Activated naive CD8-positive, alpha-beta T cell treated with anti-CD3 and anti-CD28 coated beads, Interleukin-2, amount 50 U/mL, for 24 hours (primary cell): ENCODE results near the gene TINAGL1.

Experiments
- ATAC-seq: fragments of 150-1000 bp; cut with Tn5 transposase; one replicate; pipeline ENCODE4 v1.10.0; 2021
- DNase-seq: peaks from one replicate; pipeline ENCODE4 v3.0.0; 2021
- H3K27ac Mint-ChIP-seq: one replicate; pipeline ENCODE4 v1.8.0; 2021; ENCODE audit warnings: mild to moderate bottlenecking, mixed read lengths
- H3K27me3 Mint-ChIP-seq: one replicate; pipeline ENCODE4 v1.8.0; 2021; ENCODE audit warnings: mixed read lengths
- H3K36me3 Mint-ChIP-seq: one replicate; pipeline ENCODE4 v1.8.0; 2021; ENCODE audit warnings: low read depth, mixed read lengths
- H3K4me1 Mint-ChIP-seq: one replicate; pipeline ENCODE4 v1.8.0; 2021; ENCODE audit warnings: mixed read lengths
- H3K4me3 Mint-ChIP-seq: one replicate; pipeline ENCODE4 v1.8.0; 2021; ENCODE audit warnings: mild to moderate bottlenecking, moderate library complexity, mixed read lengths
- H3K9me3 Mint-ChIP-seq: one replicate; pipeline ENCODE4 v1.8.0; 2021; ENCODE audit warnings: mixed read lengths

The TINAGL1 gene

DNA sequence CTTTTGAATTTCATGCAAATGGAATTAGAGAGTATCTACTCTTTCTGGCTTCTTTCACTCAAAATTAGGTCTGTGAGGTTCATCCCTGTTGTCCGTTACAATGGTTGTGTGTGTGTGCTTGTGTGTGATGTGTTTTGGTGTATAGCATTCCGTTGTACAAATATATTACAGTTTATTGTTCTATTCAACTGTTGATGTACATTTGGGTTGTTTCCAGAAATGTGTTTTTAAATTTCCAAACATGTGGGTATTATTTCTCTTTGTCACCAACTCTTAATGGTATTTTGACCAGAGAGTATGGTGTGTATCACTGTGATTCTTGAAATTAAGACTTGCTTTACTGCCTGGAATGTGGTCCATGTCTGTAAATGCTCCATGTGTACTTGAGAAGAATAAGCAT, 24.3 kb downstream of the TINAGL1 start:
- H3K4me1 Mint-ChIP-seq = peaks cover 3% of the 10 kb centered on the region
- no peaks in the 10 kb centered on the region for H3K36me3 Mint-ChIP-seq
- H3K27me3 Mint-ChIP-seq = peaks cover 10% of the 10 kb centered on the region
- no peaks in the 10 kb centered on the region for H3K9me3 Mint-ChIP-seq
- no peak overlapping the region for H3K4me3 Mint-ChIP-seq
- no peak for DNase-seq
- H3K27ac Mint-ChIP-seq = no peak overlapping the region
- ATAC-seq = no peak

DNA sequence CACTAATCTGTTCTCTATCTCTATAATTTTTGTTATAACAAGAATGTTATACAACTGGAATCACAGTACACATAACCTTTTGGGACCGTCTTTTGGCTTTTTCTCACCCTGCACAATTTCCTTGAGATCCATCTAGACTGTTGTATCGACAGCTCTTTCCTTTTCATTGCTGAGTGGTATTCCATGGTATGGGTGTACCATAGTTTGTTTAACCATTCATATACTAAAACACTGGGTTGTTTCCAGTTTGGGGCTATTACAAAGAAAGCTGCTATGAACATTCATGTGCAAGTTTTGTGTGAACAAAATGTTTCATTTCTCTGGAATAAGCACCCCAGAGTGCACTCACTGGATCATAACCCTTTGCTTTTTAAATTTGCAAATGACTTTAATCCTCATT, 25.8 kb downstream of the TINAGL1 start:
- H3K4me1 Mint-ChIP-seq = peaks cover 13% of the 10 kb centered on the region
- DNase-seq = no peak
- H3K27me3 Mint-ChIP-seq = peaks cover 8% of the 10 kb centered on the region

DNA sequence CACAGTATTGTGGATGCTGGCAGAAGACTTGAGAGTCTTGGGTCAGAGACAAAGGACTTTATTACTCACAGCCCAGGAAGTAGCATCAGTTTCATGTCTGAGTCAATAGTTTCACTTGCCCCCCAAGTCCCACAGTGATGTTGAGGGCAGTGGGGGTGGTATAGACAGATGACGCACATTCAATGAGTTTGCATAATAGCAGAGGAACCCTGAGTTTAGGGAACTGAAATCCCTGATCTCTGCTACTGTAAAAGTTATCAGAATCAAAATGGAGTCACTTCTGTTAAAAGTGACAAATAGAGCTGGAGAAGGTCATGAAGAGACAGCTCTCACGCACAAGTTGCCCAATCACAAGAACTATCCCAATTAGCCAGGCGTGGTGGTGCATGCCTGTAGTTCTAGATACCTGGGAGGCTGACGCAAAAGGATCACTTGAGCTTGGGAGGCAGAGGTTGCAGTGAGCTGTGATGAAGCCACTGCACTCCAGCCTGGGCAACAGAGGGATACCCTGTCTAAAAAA, 29.7 kb downstream of the TINAGL1 start:
- H3K36me3 Mint-ChIP-seq = no peaks in the 10 kb centered on the region
- peaks cover 13% of the 10 kb centered on the region for H3K4me1 Mint-ChIP-seq
- no peak overlapping the region for H3K4me3 Mint-ChIP-seq
- peaks cover 11% of the 10 kb centered on the region for H3K27me3 Mint-ChIP-seq
- H3K27ac Mint-ChIP-seq = peak overlapping the region; percentile 68
- ATAC-seq (peak; percentile 100), DNase-seq (peak; percentile 45)
- H3K9me3 Mint-ChIP-seq = no peaks in the 10 kb centered on the region

More for the DNA sequence above, 25.8 kb downstream of the TINAGL1 start:
- H3K36me3 Mint-ChIP-seq = no peaks in the 10 kb centered on the region
- ATAC-seq = no peak
- no peak overlapping the region for H3K27ac Mint-ChIP-seq
- H3K4me3 Mint-ChIP-seq = no peak overlapping the region
- H3K9me3 Mint-ChIP-seq = no peaks in the 10 kb centered on the region

DNA sequence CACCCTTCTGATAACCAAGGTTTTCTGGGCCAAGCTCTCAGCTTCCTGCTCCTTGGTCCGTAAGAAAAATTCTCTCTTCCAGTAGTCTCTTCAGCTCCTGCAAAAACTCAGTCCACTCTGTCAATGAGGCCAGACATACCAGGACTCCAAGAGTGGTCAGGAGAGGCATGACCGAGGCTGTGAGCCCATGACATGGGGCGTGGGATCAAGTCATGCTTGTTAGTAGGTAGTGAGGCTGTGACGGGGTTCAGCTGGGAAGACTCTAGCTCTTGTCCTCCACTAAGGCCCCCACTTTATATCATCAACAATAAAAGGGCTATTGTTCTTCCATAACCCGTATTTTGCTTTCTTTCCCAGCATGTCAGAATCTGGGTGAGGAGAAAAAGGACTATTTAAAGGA, 31.0 kb downstream of the TINAGL1 start:
- Mint-ChIP-seq H3K9me3 (no peaks in the 10 kb centered on the region), H3K4me3 (no peak overlapping the region), H3K36me3 (no peaks in the 10 kb centered on the region), H3K27ac (no peak overlapping the region), H3K27me3 (peaks cover 11% of the 10 kb centered on the region), H3K4me1 (peaks cover 17% of the 10 kb centered on the region)
- no peak for DNase-seq
- no peak for ATAC-seq

DNA sequence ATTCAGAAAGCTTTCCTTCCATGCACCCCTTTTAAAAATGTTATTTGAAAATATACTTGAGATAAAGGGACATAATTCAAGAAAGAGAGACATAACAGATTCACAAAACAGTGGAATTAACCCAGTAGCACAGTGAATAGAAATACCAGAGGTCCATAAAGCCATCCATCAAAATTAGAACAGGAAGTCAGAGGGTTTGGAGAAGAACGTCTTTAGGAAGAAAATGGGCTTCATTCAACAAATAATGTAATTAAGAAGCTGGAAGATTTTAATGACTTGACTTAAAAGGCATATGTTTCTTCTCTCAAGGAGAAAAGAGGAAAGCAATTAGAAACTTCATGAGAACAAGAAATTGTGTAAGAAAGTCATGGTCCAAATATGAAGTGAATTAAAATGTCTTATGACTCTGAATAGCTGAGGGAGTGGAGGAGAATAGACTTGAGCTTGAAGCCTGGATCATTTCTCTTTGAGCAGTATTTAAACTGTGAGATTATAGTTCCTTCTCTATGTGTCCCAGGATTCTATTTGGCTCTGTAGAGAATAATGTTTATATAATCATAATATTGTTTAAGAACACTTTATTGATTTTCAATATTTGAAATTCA, 33.3 kb downstream of the TINAGL1 start:
- Mint-ChIP-seq H3K27ac (no peak overlapping the region), H3K36me3 (no peaks in the 10 kb centered on the region), H3K4me1 (peaks cover 17% of the 10 kb centered on the region), H3K4me3 (no peak overlapping the region), H3K27me3 (peaks cover 8% of the 10 kb centered on the region), H3K9me3 (no peaks in the 10 kb centered on the region)
- no peak for ATAC-seq
- DNase-seq = no peak

DNA sequence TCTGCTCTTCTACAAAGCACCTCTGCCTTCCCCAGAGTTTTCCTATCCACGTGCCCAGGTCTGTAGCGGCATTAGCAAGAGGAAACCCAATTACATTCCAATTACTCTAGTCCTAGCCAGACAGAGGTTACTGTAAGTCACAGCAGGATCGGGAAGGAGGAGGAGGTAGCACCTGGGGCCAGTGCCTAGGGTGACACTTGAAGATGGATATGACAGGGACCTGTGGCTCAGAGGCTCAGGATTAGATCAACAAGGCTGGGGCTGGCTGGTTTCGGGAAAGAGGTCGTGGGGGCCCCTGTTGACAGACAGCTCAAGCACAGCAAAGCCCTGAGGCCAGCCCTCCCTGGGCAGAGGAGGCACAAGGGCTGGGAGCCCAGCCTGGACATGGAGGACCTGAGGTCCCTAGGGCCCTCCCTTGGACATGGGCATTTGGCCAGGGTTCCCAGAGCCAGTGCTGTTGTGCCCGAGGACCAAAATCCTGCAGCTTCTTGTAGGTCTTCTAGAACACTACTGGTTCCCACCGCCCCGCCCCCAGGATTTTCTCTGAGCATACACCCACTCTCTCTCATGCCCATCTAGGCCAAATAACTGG, 38.2 kb downstream of the TINAGL1 start:
- Mint-ChIP-seq H3K27ac (no peak overlapping the region), H3K4me1 (peaks cover 6% of the 10 kb centered on the region), H3K4me3 (no peak overlapping the region), H3K27me3 (peaks cover 29% of the 10 kb centered on the region), H3K9me3 (no peaks in the 10 kb centered on the region), H3K36me3 (no peaks in the 10 kb centered on the region)
- ATAC-seq (no peak), DNase-seq (no peak)

DNA sequence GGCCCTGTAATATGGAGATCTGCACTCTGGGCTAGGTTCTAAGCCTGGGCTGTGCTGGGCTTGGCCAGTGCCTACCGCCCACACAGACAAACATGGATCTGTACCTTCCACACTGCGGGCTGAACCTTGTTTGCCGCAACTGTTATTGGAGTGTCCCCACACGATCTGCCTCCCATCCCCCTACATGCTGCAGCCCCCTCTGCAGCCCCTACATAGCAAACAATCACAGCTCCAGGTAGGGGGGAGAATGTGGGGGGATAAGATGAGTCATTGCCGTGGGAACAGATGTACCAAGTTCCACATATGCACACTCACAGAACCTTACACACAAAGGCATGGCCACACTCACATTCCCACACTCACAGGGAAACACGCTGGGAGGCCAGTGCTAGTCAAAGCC, 39.1 kb downstream of the TINAGL1 start:
- peaks cover 28% of the 10 kb centered on the region for H3K27me3 Mint-ChIP-seq
- no peak for ATAC-seq
- no peak overlapping the region for H3K27ac Mint-ChIP-seq
- H3K4me3 Mint-ChIP-seq = no peak overlapping the region
- H3K36me3 Mint-ChIP-seq = no peaks in the 10 kb centered on the region
- H3K9me3 Mint-ChIP-seq = no peaks in the 10 kb centered on the region
- DNase-seq = no peak
- peaks cover 6% of the 10 kb centered on the region for H3K4me1 Mint-ChIP-seq

DNA sequence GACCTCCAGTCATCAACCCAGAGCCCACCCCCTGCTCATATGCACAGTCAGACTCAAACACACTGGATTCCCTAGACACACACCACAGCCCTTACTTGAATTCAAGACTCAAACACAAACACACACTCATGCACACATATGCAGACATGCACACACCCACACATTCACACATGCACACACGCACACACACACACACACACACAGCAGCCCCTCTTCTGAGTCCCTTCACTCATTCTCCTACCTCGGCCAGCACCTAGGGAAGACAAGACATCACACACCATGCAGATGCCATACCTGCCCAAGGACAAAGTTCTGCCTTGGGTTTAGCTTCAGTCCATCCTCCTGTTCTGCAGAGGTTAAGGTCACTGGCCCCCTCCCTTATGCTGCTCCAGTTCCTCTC, 39.6 kb downstream of the TINAGL1 start:
- H3K9me3 Mint-ChIP-seq = no peaks in the 10 kb centered on the region
- DNase-seq (no peak), ATAC-seq (no peak)
- no peak overlapping the region for H3K4me3 Mint-ChIP-seq
- peaks cover 25% of the 10 kb centered on the region for H3K27me3 Mint-ChIP-seq
- no peak overlapping the region for H3K27ac Mint-ChIP-seq
- H3K36me3 Mint-ChIP-seq = no peaks in the 10 kb centered on the region
- peaks cover 6% of the 10 kb centered on the region for H3K4me1 Mint-ChIP-seq

DNA sequence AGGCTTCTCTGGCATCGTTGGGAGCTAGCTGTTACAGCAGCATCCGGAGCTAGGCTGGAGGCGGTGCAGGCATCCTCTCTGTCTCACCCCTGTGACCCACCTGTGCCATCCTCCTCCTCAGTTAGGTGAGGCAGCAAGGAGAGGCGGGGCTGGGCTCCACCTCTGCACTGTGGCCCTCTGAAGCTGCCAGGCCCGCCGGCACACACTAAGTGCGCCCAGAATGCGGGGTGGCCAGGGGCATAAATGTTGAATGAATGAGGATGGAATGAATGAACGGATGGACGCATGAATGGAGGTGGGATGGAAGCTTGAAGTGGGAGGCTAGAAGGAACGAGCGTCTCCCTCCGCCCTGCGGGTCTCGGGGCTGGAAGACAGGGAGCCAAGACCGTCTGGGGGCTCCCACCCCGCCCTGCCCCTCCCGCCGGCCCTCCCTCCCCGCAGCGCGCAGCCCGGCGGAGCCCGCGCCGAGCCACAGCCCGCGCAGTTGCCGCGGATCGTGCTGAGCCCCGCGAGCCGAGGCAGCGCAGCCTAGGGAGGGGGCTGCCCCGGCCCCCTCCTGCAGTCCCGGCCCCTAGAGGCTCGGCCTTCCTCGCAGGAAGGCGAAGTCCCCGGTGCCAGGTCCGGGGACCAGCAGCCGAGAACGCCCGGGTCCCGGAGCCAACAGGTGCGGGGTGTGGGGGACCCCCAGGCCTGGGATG, 41.1 kb downstream of the TINAGL1 start, which contains the start of gene HCRTR1:
TSS of gene HCRTR1 (plus strand) at position 472 of the 698 bp plus-strand sequence. CDS start 1,504 bp downstream, outside the sequence.
- DNase-seq (no peak), ATAC-seq (no peak)
- Mint-ChIP-seq H3K4me3 (peak within 1 kb of the TSS; percentile 70), H3K27me3 (peaks cover 25% of the 10 kb centered on the region), H3K4me1 (peaks cover 3% of the 10 kb centered on the region), H3K9me3 (no peaks in the 10 kb centered on the region), H3K36me3 (no peaks in the 10 kb centered on the region), H3K27ac (no peak within 1 kb of the TSS)

DNA sequence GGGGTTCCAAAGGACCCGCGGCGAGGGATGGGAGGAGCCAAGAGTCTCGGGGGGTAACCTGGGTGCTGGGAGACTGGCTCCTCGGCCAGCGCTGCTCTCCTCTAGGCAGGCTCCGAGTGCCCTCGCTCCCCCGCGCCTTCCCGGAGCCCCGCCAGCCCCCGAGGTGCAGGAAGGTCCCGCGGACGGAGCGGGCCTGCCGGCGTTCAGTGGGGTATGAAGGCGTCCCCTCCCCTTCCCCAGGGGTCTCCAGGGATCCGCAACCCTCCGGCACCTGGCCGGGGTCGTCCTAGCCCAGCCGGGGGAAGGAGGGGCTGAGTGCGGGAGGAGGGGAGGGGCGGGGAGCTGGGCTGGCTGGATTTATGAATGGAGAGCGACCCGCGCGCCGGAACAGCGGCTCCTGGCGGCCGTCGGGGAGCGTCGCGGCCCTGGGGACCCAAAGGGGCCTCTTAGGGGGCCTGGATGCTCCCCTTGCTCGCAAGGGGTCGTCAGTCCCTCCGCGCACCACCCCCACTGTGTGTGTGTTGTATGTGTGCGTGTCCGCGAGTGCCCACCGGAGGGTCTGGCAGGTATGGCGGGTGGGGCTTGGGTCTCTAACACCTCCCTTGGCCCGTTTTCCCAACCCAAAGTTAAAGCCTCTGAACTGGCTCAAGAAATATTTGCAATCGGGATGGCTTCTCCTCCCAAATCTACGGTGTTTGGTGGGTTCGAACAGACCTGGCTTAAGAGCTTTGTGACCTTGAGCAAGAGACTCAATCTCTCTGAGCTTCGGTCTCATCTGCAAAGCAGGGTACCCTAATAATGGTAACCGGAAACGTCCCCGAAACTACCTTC, 41.8 kb downstream of the TINAGL1 start:
- no peak overlapping the region for H3K27ac Mint-ChIP-seq
- ATAC-seq (peak; percentile 29), DNase-seq (peak; percentile 59)
- H3K9me3 Mint-ChIP-seq = no peaks in the 10 kb centered on the region
- peaks cover 3% of the 10 kb centered on the region for H3K4me1 Mint-ChIP-seq
- H3K4me3 Mint-ChIP-seq = no peak overlapping the region
- H3K36me3 Mint-ChIP-seq = no peaks in the 10 kb centered on the region
- H3K27me3 Mint-ChIP-seq = peaks cover 25% of the 10 kb centered on the region

DNA sequence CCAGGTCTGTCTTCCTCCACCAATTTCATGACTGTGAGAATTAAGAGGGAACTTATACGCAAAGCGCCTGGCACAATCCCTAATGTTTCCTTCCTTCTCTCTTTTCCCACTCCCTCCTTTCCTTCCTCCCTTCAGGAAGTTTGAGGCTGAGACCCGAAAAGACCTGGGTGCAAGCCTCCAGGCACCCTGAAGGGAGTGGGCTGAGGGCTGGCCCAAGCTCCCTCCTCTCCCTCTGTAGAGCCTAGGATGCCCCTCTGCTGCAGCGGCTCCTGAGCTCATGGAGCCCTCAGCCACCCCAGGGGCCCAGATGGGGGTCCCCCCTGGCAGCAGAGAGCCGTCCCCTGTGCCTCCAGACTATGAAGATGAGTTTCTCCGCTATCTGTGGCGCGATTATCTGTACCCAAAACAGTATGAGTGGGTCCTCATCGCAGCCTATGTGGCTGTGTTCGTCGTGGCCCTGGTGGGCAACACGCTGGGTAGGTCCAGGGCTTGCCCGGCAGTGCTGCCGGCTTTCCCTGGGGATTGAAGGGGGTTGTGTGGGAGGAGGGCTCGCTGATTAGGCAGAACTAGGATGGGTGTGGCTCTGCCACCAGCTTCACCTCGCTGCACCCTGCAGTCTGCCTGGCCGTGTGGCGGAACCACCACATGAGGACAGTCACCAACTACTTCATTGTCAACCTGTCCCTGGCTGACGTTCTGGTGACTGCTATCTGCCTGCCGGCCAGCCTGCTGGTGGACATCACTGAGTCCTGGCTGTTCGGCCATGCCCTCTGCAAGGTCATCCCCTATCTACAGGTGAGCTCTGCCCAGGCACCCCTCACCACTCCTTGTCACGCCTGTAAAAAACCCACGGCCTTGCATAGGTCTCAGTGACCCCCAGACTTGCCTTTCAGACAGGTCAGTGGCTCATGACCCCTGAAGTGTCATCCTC, 42.9 kb downstream of the TINAGL1 start:
- Mint-ChIP-seq H3K4me1 (peaks cover 8% of the 10 kb centered on the region), H3K27ac (no peak overlapping the region), H3K27me3 (peaks cover 25% of the 10 kb centered on the region), H3K36me3 (peaks cover 5% of the 10 kb centered on the region), H3K4me3 (no peak overlapping the region), H3K9me3 (no peaks in the 10 kb centered on the region)
- no peak for DNase-seq
- ATAC-seq = no peak

DNA sequence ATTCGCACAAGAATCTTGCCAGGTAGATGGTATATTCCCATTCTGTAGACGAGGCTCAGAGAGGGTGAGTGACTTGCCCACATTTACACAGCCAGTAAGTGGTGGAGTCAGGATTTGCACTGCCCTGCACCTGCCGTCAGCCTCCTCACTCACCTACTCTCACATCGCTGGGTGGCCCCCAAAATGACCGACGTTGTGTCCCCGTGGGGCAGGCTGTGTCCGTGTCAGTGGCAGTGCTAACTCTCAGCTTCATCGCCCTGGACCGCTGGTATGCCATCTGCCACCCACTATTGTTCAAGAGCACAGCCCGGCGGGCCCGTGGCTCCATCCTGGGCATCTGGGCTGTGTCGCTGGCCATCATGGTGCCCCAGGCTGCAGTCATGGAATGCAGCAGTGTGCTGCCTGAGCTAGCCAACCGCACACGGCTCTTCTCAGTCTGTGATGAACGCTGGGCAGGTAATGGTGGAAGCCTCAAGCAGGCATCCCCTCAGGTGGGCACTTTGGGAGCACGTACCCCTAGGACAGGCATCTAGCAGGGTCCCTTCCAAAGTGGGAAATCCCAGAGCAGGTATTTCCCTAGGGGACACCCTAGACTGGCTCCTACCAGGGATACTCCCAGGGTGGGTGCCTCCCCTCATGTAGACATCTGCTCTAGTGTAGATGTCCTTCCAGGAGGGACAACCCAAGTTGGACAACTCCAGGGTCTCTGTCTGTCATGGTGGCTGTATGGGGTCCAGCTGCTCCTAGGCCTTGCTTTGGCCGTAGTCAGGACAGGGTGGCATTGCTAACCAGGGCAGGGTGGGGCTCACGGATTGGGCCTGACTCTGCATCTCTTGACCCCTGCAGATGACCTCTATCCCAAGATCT, 44.5 kb downstream of the TINAGL1 start:
- no peaks in the 10 kb centered on the region for H3K9me3 Mint-ChIP-seq
- peaks cover 13% of the 10 kb centered on the region for H3K4me1 Mint-ChIP-seq
- ATAC-seq (no peak), DNase-seq (no peak)
- no peak overlapping the region for H3K4me3 Mint-ChIP-seq
- H3K27me3 Mint-ChIP-seq = peaks cover 22% of the 10 kb centered on the region
- H3K36me3 Mint-ChIP-seq = peaks cover 7% of the 10 kb centered on the region
- H3K27ac Mint-ChIP-seq = no peak overlapping the region

DNA sequence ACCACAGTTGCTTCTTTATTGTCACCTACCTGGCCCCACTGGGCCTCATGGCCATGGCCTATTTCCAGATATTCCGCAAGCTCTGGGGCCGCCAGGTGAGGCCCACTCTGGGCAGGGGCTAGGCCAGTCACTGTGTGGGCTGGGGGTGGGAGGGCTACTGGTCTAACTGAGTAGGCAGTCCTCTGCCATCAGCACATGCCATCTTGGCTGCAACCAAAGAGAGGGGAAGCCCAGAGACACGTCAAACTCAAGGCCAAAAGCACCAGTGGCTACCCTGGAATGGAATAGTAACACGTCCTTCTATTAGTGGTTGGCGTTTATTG, 45.1 kb downstream of the TINAGL1 start:
- Mint-ChIP-seq H3K27ac (no peak overlapping the region), H3K9me3 (no peaks in the 10 kb centered on the region), H3K4me1 (peaks cover 13% of the 10 kb centered on the region), H3K4me3 (no peak overlapping the region), H3K27me3 (peaks cover 17% of the 10 kb centered on the region), H3K36me3 (peaks cover 7% of the 10 kb centered on the region)
- ATAC-seq (no peak), DNase-seq (no peak)
